ENCODE data around the gene MAD2L2.

GRCh38 chr1:11725616-11726015 lies 44.7 kb upstream of the MAD2L2 start:
- TF ChIP-seq CTCF (IDR thresholded peaks at IDR 0.05) (no peak), POLR2A (IDR thresholded peaks at IDR 0.05) (no peak), POLR2AphosphoS5 (IDR thresholded peaks at IDR 0.05) (no peak)
